Muscle layer of duodenum (tissue), 2 donors: ENCODE results near the gene CRIP1.

Source experiments
- H3K27ac ChIP-seq: one replicate; pipeline ENCODE4 v1.7.0; 2013; ENCODE audit warnings: mild to moderate bottlenecking, low read length
- H3K27me3 ChIP-seq: one replicate; pipeline ENCODE4 v1.7.0; 2013; ENCODE audit warnings: low read depth, mild to moderate bottlenecking, control low read depth, low read length
- H3K36me3 ChIP-seq, 2 donors: one replicate each; pipeline ENCODE4 v1.7.0; 2013; ENCODE audit warnings: low read length in 2 of 2, control low read depth in 1 of 2, mild to moderate bottlenecking in 1 of 2; ENCODE audit not compliant: insufficient read depth in 2 of 2, control insufficient read depth in 1 of 2
- H3K4me1 ChIP-seq, 2 donors: one replicate each; pipeline ENCODE4 v1.7.0; 2013; ENCODE audit warnings: low read length in 2 of 2, mild to moderate bottlenecking in 2 of 2, control low read depth in 1 of 2, moderate library complexity in 1 of 2; ENCODE audit not compliant: insufficient read depth in 2 of 2, control insufficient read depth in 1 of 2
- H3K4me3 ChIP-seq, 2 donors: one replicate each; pipeline ENCODE4 v1.7.0; 2013; ENCODE audit warnings: low read length in 2 of 2, low read depth in 1 of 2, mild to moderate bottlenecking in 1 of 2
- H3K9me3 ChIP-seq, 2 donors: one replicate each; pipeline ENCODE4 v1.7.0; 2013; ENCODE audit warnings: low read length in 2 of 2, control low read depth in 1 of 2, mild to moderate bottlenecking in 1 of 2; ENCODE audit not compliant: control insufficient read depth in 1 of 2
- donor health status: healthy.

Gene CRIP1

DNA sequence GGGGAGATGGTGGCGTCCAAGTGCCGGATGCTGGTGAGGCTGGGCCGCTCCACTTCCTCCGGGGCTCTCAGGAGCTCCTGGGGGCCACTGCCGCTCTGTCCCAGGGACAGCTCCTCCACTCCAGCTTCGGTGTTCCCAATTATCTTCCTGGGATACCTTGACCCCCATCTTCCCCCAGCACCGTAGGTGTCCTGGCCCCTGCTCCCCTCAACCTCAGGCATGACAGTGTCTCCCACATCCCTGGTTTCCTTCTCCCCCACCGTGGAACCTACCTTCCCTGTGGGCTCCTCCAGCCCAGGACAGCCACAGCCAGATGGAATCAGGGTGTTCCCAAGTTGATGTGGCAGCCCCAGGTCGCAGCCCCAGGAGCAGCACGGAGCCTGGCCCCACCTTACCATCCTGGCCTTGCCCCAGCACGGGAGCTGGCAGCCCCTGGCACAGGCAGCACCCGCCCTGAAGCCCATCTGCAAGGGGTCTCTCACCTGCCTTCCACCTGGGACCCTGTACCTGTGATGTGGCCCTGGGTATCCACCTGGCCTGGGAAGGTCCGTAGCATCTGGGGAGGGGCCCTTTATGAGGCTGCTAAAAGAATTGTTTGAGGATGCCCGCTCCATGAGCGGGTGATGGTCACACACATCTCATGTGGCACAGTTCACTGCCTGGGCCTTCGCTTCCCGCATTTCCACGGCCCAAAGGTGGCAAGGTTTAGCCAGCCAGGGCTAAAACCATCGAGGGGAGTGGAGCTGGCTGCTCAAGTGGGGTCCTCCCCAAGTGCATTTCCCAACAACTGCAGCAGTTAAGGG is 43.8 kb downstream of the CRIP1 start:
- Histone ChIP-seq H3K4me3 (no peak overlapping the region), H3K27me3 (no peaks in the 10 kb centered on the region), H3K9me3 (no peaks in the 10 kb centered on the region), H3K27ac (no peak overlapping the region), H3K4me1 (peaks cover 0 to 33% of the 10 kb centered on the region in 2 donors), H3K36me3 (no peaks in the 10 kb centered on the region)

DNA sequence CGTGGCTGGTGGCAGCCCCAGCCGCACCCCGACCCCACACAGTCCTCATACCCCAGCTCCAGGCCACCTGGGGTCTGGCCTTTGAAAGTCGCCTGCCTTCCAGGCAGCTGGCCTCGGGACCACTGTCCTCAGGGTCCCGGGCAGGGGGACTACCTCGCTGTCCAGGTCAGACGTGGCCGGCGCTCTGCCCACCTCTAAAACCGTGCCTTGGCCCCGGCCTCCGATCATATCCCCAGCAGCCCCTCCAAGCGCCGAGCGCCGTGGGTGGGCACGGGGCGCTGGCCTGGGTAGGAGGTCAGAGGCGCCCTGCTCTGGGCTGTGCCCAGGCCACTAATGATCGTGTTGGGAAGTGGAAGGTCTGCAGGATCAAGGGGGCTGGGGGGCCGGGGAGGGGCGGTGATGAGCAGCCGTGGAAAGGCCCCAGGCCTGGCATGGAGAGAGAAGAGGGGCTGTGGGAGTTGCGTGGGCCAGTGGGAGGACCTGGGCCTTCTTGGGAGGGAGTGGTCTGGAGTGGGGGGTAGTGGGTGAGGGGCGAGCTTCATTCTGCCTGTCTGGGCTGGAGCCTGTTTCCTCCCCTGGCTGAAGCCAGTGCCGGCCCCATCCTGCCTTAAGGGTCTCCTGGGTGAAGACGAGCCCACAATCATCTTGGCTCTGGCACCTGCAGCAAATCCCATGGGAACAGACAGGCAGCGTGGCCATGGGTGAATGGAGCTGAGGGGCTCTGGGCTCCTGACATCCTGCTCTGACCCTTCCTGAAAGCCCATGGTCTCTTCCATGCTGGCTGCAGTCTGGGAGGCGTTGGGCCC is 44.6 kb downstream of the CRIP1 start:
- H3K27me3 ChIP-seq = no peaks in the 10 kb centered on the region
- no peaks in the 10 kb centered on the region for H3K9me3 ChIP-seq
- H3K4me3 ChIP-seq = no peak overlapping the region
- no peaks in the 10 kb centered on the region for H3K36me3 ChIP-seq
- peaks cover 0 to 28% of the 10 kb centered on the region in 2 donors for H3K4me1 ChIP-seq
- H3K27ac ChIP-seq = no peak overlapping the region

DNA sequence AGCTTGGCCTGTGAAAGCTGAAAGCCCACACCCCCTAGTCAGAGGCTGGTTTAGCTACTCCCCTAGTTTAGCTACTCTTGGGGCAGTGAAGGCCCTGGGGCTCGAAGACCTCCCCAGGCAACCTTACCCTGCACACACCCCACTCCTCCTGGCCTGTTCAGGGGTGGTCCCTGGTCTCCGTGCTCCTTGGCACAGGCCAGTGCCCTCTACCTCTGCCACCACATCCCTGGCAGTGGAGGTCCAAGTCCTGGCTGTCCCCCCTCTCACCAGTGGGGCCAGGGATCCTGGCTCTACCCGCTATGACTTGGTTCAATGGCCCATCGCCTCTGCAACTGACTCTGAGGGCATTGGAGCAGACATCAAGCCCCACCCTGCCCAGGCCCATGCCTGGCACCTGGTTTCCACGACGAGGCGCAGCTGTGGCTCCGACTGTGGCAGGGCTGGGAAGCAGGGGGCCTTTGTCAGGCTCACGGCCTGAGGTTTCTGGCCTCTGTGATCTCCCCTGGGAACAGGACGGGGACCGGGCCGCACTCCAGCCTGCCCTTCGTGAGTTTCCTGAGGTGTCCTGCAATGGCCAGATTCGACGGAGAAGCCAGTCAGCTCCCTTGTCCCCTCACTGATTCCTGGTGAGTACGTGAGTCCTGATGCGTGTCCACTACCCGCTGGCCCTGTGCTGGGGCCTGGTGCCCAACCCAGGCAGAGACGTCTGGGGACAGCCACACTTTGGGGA is 45.4 kb downstream of the CRIP1 start:
- Histone ChIP-seq H3K4me3 (no peak overlapping the region), H3K9me3 (no peaks in the 10 kb centered on the region), H3K36me3 (no peaks in the 10 kb centered on the region), H3K4me1 (peaks cover 0 to 24% of the 10 kb centered on the region in 2 donors), H3K27me3 (no peaks in the 10 kb centered on the region), H3K27ac (no peak overlapping the region)

DNA sequence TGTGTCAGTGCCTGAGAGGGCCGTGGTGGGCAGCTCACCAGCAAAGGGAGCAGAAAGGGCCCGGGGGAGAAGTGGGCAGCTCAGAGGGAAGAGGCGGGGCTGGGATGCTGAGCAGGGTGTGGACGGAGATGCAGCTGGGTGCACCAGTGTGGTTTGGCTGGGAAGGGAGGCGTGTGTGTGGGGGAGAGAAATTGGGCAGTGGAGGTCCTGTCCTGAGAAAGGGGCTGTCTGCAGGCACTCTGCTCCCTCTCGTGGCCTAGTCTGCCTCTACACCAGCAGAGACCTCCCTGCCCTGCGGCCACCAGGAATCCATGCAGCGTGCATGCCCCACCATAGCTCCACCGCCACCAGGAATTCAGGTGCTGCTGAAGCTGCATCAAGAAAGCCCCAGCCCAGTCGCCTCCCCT is 46.1 kb downstream of the CRIP1 start:
- Histone ChIP-seq H3K27ac (no peak overlapping the region), H3K27me3 (no peaks in the 10 kb centered on the region)

DNA sequence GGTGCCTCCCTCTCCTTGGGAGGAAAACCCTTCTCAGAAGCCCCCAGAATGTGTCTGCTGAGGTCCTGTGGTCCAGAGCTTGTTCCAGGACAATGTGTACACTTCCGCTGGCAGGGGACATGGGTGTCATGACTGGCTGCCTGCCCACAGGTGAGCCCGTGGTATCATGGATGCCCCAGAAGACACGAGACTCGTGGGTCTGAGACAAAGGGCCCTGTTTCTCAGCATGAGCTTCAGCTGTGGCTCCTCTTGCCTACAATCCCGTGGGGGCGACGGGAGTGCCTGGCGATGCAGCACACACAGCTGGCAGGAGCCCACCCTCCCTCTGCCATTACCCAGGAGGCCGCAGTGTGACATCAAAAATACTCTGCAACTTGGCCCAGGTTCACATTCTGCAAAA is 46.7 kb downstream of the CRIP1 start:
- peaks cover 0 to 13% of the 10 kb centered on the region in 2 donors for H3K4me1 ChIP-seq
- no peaks in the 10 kb centered on the region for H3K27me3 ChIP-seq
- H3K4me3 ChIP-seq = no peak overlapping the region
- no peaks in the 10 kb centered on the region for H3K9me3 ChIP-seq
- no peaks in the 10 kb centered on the region for H3K36me3 ChIP-seq
- no peak overlapping the region for H3K27ac ChIP-seq

More for the DNA sequence above, 46.1 kb downstream of the CRIP1 start:
- Histone ChIP-seq H3K9me3 (no peaks in the 10 kb centered on the region), H3K4me1 (peaks cover 0 to 17% of the 10 kb centered on the region in 2 donors), H3K4me3 (no peak overlapping the region), H3K36me3 (no peaks in the 10 kb centered on the region)

DNA sequence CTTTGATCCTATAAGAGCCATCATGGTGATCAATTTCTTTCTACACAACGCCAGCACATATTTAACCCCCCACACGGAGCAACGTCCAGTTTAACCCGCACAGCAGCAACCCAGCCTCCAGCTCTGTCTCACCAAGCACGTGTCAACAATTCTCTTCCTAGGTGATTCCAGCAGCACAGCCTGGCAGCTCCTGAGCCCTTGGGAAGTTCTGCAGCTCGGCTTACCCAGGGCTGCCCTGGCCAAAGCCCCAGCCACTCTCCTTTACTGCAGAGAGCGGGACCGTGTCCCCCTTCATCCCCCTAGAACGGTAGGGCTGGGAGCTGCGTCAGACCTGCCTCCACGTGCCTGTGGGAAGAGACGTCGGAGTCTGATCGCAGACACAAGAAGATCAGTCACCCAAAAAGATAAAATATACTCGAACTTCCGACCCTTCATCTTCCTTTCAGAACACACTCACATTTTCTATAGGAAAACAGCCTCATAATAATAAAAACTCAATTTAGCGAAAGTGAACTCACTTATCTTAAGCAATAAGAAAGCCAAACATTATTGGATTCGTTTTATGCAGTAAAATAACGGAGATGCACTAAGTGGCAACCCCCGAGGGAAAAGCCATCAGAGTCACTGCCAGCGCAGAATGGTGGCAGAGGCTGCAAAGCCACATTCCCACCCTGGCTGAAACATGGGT is 47.3 kb downstream of the CRIP1 start:
- no peaks in the 10 kb centered on the region for H3K9me3 ChIP-seq
- H3K36me3 ChIP-seq = no peaks in the 10 kb centered on the region
- H3K27me3 ChIP-seq = no peaks in the 10 kb centered on the region
- H3K4me1 ChIP-seq = peaks cover 0 to 9% of the 10 kb centered on the region in 2 donors
- no peak overlapping the region for H3K27ac ChIP-seq
- H3K4me3 ChIP-seq = no peak overlapping the region

DNA sequence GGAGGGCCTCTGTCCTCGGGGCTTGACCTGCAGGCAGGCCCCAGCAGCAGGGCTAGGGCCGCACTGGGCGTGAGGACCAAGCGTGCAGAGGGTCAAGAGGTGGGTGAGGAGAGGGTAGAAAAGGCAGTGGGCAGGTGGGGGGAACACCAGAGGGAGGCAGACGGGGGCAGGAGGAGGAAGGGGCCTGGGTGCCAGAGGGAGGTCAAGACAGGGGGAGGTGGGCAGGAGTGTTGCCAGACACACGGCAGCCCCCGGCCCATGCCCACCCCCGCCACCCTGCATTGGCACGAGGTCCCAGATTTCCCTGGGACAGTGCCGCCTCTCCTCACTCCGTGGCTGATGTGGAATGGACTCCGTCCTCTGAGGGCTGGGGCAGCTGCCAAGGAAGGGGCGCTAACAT is 47.9 kb downstream of the CRIP1 start:
- no peaks in the 10 kb centered on the region for H3K36me3 ChIP-seq
- H3K27me3 ChIP-seq = no peaks in the 10 kb centered on the region
- H3K4me3 ChIP-seq = no peak overlapping the region
- peaks cover 0 to 3% of the 10 kb centered on the region in 2 donors for H3K4me1 ChIP-seq
- H3K9me3 ChIP-seq = no peaks in the 10 kb centered on the region
- no peak overlapping the region for H3K27ac ChIP-seq

DNA sequence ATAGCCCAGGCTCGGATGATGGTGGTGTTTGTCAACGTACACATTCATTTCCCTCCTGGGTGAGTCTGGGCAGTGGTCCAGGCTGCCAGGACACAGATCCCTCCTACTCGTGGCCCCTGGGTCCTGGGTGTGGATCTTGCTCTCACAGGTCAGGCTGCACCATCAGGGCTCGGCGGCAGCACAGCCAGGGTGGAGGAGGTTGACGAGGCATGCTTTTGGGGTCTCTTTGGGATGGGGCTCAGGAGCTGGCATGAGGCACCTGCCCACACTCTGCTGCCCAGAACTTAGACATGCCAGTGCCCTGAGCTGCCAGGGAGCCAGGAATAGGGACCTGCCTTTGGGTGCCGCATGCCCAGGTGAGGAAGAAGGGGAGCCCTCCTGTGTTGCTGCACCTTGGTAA is 49.4 kb downstream of the CRIP1 start:
- Histone ChIP-seq H3K27me3 (no peaks in the 10 kb centered on the region), H3K9me3 (no peaks in the 10 kb centered on the region), H3K4me1 (no peaks in the 10 kb centered on the region), H3K36me3 (no peaks in the 10 kb centered on the region), H3K4me3 (no peak overlapping the region), H3K27ac (no peak overlapping the region)

DNA sequence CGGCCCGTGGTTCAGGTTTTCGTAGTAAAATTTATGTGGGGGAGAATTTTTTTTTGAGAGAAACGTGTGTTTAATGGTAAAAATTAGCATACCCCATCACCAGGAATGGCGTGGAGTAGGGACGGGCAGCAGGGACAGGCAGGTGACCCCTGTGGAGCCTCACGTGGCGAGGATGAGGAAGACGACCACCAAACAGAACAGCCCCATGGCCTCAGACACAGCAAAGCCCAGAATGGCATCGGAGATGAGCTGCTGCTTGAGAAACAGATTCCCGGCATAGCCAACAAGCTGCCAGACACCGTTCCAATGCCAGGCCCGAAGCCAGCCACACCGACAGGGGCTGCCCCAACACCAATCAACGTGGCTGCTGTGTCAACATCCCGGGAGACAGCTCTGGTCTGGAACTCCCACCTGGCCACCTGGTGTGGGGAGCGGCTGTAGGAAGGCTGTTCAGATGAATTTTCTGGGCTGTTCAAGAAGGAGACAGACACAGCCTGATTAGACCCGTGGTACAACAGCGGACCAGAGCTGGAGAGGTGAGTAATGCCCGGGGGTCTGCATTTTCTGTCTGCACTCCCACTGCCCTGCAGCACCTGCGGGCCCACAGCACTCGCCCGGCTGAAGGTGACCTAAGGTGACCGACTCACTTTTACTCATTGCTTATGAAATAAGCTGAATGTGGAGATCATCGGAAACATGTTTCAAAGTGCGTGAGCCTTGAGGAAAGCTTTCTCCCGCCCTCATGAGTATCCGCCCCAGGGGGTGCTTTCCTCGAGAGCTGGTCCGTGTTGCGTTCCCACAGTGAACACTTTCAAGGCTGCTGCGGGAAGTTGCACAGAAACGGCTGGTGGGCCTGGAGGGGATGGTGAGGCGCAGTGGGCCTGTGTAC is 50.2 kb downstream of the CRIP1 start:
- Histone ChIP-seq H3K4me1 (no peaks in the 10 kb centered on the region), H3K4me3 (no peak overlapping the region), H3K27ac (no peak overlapping the region), H3K27me3 (no peaks in the 10 kb centered on the region), H3K36me3 (no peaks in the 10 kb centered on the region), H3K9me3 (no peaks in the 10 kb centered on the region)
